SK-N-SH treated with all-trans-retinoic acid at 6 μM for 48 hours (cell line): ENCODE data around the gene DDX39A.

Experiments used
- ATAC-seq: fragments of 200-7000 bp; cut with Tn5 transposase; 3 replicates; pipeline ENCODE4 v1.9.1; 2020; ENCODE audit warnings: mild to moderate bottlenecking, moderate library complexity
- BACH2 ChIP-seq: fragments of 250-450 bp; sonication (Bioruptor Pico); IDR thresholded peaks from 2 replicates; pipeline ENCODE4 v1.9.0; 2021; ENCODE audit warnings: mild to moderate bottlenecking, borderline replicate concordance
- CREB5 ChIP-seq: fragments of 250-450 bp; sonication (Bioruptor Pico); IDR thresholded peaks from 2 replicates; pipeline ENCODE4 v1.5.1; 2020; ENCODE audit warnings: low read depth, mild to moderate bottlenecking, moderate library complexity
- CSDC2 ChIP-seq: fragments of 250-450 bp; sonication (Bioruptor Pico); IDR thresholded peaks from 2 replicates; pipeline ENCODE4 v1.5.0; 2020; ENCODE audit warnings: mild to moderate bottlenecking, moderate library complexity
- CSRNP3 ChIP-seq: fragments of 250-450 bp; sonication (Bioruptor Pico); IDR thresholded peaks from 2 replicates; pipeline ENCODE4 v1.5.1; 2021; ENCODE audit warnings: mild to moderate bottlenecking, moderate library complexity
- ESRRG ChIP-seq: fragments of 250-450 bp; sonication (Bioruptor Pico); IDR thresholded peaks from 2 replicates; pipeline ENCODE4 v1.6.1; 2021; ENCODE audit warnings: mild to moderate bottlenecking
- GLIS3 ChIP-seq: fragments of 250-450 bp; sonication (Bioruptor Pico); IDR thresholded peaks from 2 replicates; pipeline ENCODE4 v1.5.0; 2020; ENCODE audit warnings: mild to moderate bottlenecking, moderate library complexity
- OSR1 ChIP-seq: fragments of 250-450 bp; sonication (Bioruptor Pico); IDR thresholded peaks from 2 replicates; pipeline ENCODE4 v1.8.0; 2022; ENCODE audit warnings: moderate library complexity, mild to moderate bottlenecking, inconsistent platforms
- PATZ1 ChIP-seq: fragments of 250-450 bp; sonication (Bioruptor Pico); IDR thresholded peaks from 2 replicates; pipeline ENCODE4 v1.8.0; 2020; ENCODE audit warnings: mild to moderate bottlenecking, moderate library complexity, borderline replicate concordance
- POU6F1 ChIP-seq: fragments of 250-450 bp; sonication (Bioruptor Pico); IDR thresholded peaks from 2 replicates; pipeline ENCODE4 v1.8.0; 2021; ENCODE audit warnings: low read depth, mild to moderate bottlenecking, moderate library complexity, borderline replicate concordance
- PPARA ChIP-seq: fragments of 250-450 bp; sonication (Bioruptor Pico); IDR thresholded peaks from 2 replicates; pipeline ENCODE4 v1.5.0; 2020; ENCODE audit warnings: mild to moderate bottlenecking, borderline replicate concordance
- RARB ChIP-seq: fragments of 250-450 bp; sonication (Bioruptor Pico); IDR thresholded peaks from 2 replicates; pipeline ENCODE4 v1.8.0; 2021; ENCODE audit warnings: mild to moderate bottlenecking, moderate library complexity
- SNAI2 ChIP-seq: fragments of 250-450 bp; sonication (Bioruptor Pico); IDR thresholded peaks from 2 replicates; pipeline ENCODE4 v1.5.0; 2020; ENCODE audit warnings: mild to moderate bottlenecking, moderate library complexity
- TCF4 ChIP-seq: fragments of 250-450 bp; sonication (Bioruptor Pico); IDR thresholded peaks from 2 replicates; pipeline ENCODE4 v1.8.0; 2021; ENCODE audit warnings: mild to moderate bottlenecking, moderate library complexity, borderline replicate concordance
- TOX ChIP-seq: fragments of 250-450 bp; sonication (Bioruptor Pico); IDR thresholded peaks from 2 replicates; pipeline ENCODE4 v1.8.0; 2021; ENCODE audit warnings: mild to moderate bottlenecking, moderate library complexity, borderline replicate concordance
- TSHZ2 ChIP-seq: fragments of 250-450 bp; sonication (Bioruptor Pico); IDR thresholded peaks from 2 replicates; pipeline ENCODE4 v1.5.0; 2020; ENCODE audit warnings: mild to moderate bottlenecking, moderate library complexity
- ZFP3 ChIP-seq: fragments of 250-450 bp; sonication (Bioruptor Pico); IDR thresholded peaks from 2 replicates; pipeline ENCODE4 v1.5.0; 2020; ENCODE audit warnings: mild to moderate bottlenecking, moderate library complexity
- ZFP30 ChIP-seq: fragments of 450-650 bp; formaldehyde crosslinking; IDR thresholded peaks from 2 replicates; pipeline ENCODE4 v1.5.0; 2022; ENCODE audit warnings: mild to moderate bottlenecking, moderate library complexity
- ZNF565 ChIP-seq: fragments of 450-650 bp; formaldehyde crosslinking; conservative IDR thresholded peaks from 2 replicates; pipeline ENCODE4 v1.5.0; 2020; ENCODE audit warnings: low read depth, mild to moderate bottlenecking, moderate library complexity
- ZNF70 ChIP-seq: fragments of 450-650 bp; formaldehyde crosslinking; IDR thresholded peaks from 2 replicates; pipeline ENCODE4 v1.5.0; 2020; ENCODE audit warnings: mild to moderate bottlenecking, moderate library complexity
- ZNF8 ChIP-seq: fragments of 450-650 bp; formaldehyde crosslinking; IDR thresholded peaks from 2 replicates; pipeline ENCODE4 v1.5.0; 2020; ENCODE audit warnings: mild to moderate bottlenecking, moderate library complexity

DDX39A gene

GRCh38 chr19:14450876-14451275, 31.7 kb upstream of the DDX39A start:
- ATAC-seq: no peak
- no peak for TF ChIP-seq TOX (CRISPR knock-in tag)
- no peak for TF ChIP-seq ZNF70 (CRISPR knock-in tag)
- TF ChIP-seq SNAI2 (CRISPR knock-in tag): no peak
- TF ChIP-seq ZNF8 (CRISPR knock-in tag): no peak
- TF ChIP-seq ESRRG (CRISPR knock-in tag): no peak
- no peak for TF ChIP-seq BACH2 (CRISPR knock-in tag)
- TF ChIP-seq, all 23 proteins: peak for 0

- peak; percentile 95 for ATAC-seq
- TF ChIP-seq ZNF565 (no peak), CREB5 (CRISPR knock-in tag) (no peak), RARB (no peak)
Measured at GRCh38 chr19:14450168-14450874, 31.2 kb upstream of the DDX39A start.

- no peak for ATAC-seq
- TF ChIP-seq ZNF565 (no peak), ZNF8 (CRISPR knock-in tag) (no peak), GLIS3 (CRISPR knock-in tag) (no peak), POU6F1 (CRISPR knock-in tag) (no peak), RARB (no peak), ZFP3 (CRISPR knock-in tag) (no peak), CSDC2 (CRISPR knock-in tag) (no peak), PPARA (CRISPR knock-in tag) (no peak), TSHZ2 (CRISPR knock-in tag) (no peak), TCF4 (CRISPR knock-in tag) (no peak), SNAI2 (CRISPR knock-in tag) (no peak), OSR1 (CRISPR knock-in tag) (no peak), BACH2 (CRISPR knock-in tag) (no peak), ZFP30 (no peak), TOX (CRISPR knock-in tag) (no peak), PATZ1 (CRISPR knock-in tag) (no peak), CSRNP3 (CRISPR knock-in tag) (no peak)
Measured at GRCh38 chr19:14449321-14449720, 30.2 kb upstream of the DDX39A start.
